ENCODE measurements around the gene MRPL14. TPM values are rescaled to one million over a fixed set of nuclear protein-coding genes. Genes with fewer than 3 reads are reported as not detected.

MRPL14 gene
- polyA plus RNA-seq, 1 experiment = 58.4 TPM

GRCh38 chr6:44064948-44065272 lies 62.3 kb downstream of the MRPL14 start:
- H3K4me3 ChIP-seq (ENCODE audit: low read depth, low read length) = no peak overlapping the region
- POLR2A ChIA-PET = no interaction called here
- no peak for DNase-seq (ENCODE audit: low read depth)
- no peaks in the 10 kb centered on the region for H3K36me3 ChIP-seq (ENCODE audit: control insufficient read depth, insufficient read depth, low read length)
- no peaks in the 10 kb centered on the region for H3K27me3 ChIP-seq (ENCODE audit: control insufficient read depth, insufficient read depth, low read length)
- CTCF ChIA-PET = interaction anchor here (0.9 to 1.8 kb wide), 6 partner anchors 9 to 296 kb away, joined by 3 to 6 read pairs (median 5); no protein-coding TSS in a partner anchor
- TF ChIP-seq CTCF (IDR thresholded peaks at IDR 0.05; ENCODE audit: insufficient read depth, low read depth, low read length) = no peak

GRCh38 chr6:44064089-44064947 lies 62.9 kb downstream of the MRPL14 start:
- TF ChIP-seq CTCF (IDR thresholded peaks at IDR 0.05; ENCODE audit: insufficient read depth, low read depth, low read length) = no peak
- Histone ChIP-seq H3K4me3 (ENCODE audit: low read depth, low read length) (no peak overlapping the region), H3K36me3 (ENCODE audit: control insufficient read depth, insufficient read depth, low read length) (no peaks in the 10 kb centered on the region), H3K27me3 (ENCODE audit: control insufficient read depth, insufficient read depth, low read length) (no peaks in the 10 kb centered on the region)
- ChIA-PET POLR2A (no interaction called here), CTCF (interaction anchor here (0.9 to 1.7 kb wide), 6 partner anchors 10 to 340 kb away, joined by 3 to 6 read pairs (median 4); no protein-coding TSS in a partner anchor)
- DNase-seq (ENCODE audit: low read depth) = peak; percentile 81

GRCh38 chr6:44063561-44064059 lies 63.6 kb downstream of the MRPL14 start:
- no peak overlapping the region for H3K4me3 ChIP-seq (ENCODE audit: low read depth, low read length)
- H3K27me3 ChIP-seq (ENCODE audit: control insufficient read depth, insufficient read depth, low read length) = no peaks in the 10 kb centered on the region
- ChIA-PET POLR2A (no interaction called here), CTCF (interaction anchor here (1.3 to 3.0 kb wide), 2 partner anchors 10 to 339 kb away, joined by 3 to 12 read pairs; no protein-coding TSS in a partner anchor)
- TF ChIP-seq CTCF (IDR thresholded peaks at IDR 0.05; ENCODE audit: insufficient read depth, low read depth, low read length) = no peak
- H3K36me3 ChIP-seq (ENCODE audit: control insufficient read depth, insufficient read depth, low read length) = no peaks in the 10 kb centered on the region
- DNase-seq (ENCODE audit: low read depth) = no peak

Other genes starting within 250 kb of the MRPL14 start
- 34.1 and 56.5 TPM in 2 replicates for gene TMEM63B, start 102 bp upstream of the MRPL14 start, polyA plus RNA-seq (2011; rRNA removed)
- 0.04 TPM in 1 of 2 replicates, not detected in the other for gene CAPN11, start 31.4 kb upstream of the MRPL14 start, polyA plus RNA-seq (2011; rRNA removed)
- gene MYMX, start 89.5 kb upstream of the MRPL14 start, polyA plus RNA-seq (2011; rRNA removed) = not detected in 2 replicates
- 25.7 and 34.1 TPM in 2 replicates for gene SLC29A1, start 96.1 kb upstream of the MRPL14 start, polyA plus RNA-seq (2011; rRNA removed)
- gene HSP90AB1, start 119.6 kb upstream of the MRPL14 start, polyA plus RNA-seq (2011; rRNA removed) = 578 and 615 TPM in 2 replicates
- gene SLC35B2, start 130.1 kb upstream of the MRPL14 start, polyA plus RNA-seq (2011; rRNA removed) = 104 and 145 TPM in 2 replicates
- 6.2 and 8.0 TPM in 2 replicates for gene NFKBIE, start 138.1 kb upstream of the MRPL14 start, polyA plus RNA-seq (2011; rRNA removed)
- gene TMEM151B, start 143.0 kb upstream of the MRPL14 start, polyA plus RNA-seq (2011; rRNA removed) = not detected in 2 replicates
- gene AARS2, start 185.9 kb upstream of the MRPL14 start, polyA plus RNA-seq (2011; rRNA removed) = 4.5 and 7.3 TPM in 2 replicates
- gene SPATS1, start 215.2 kb upstream of the MRPL14 start, polyA plus RNA-seq (2011; rRNA removed) = not detected in 2 replicates